Astrocyte (in vitro differentiated cells and primary cell): Measurements from ENCODE around the gene GPR42. TPM values are rescaled to one million over a fixed set of nuclear protein-coding genes. Genes with fewer than 3 reads are reported as not detected.

Experiments
- DNase-seq: peaks from one replicate; pipeline ENCODE4 v3.0.0-alpha.2; 2010; ENCODE audit warnings: low read depth
- FAIRE-seq: peaks from 2 replicates; lab custom pipeline; 2011; peaks lifted over from hg19 to GRCh38; lab: Jason Lieb, UNC
- H2AFZ ChIP-seq: 2 replicates; pipeline ENCODE4 v1.6.0; 2012; ENCODE audit warnings: low read depth, low read length, inconsistent platforms
- H3K27ac ChIP-seq: 2 replicates; pipeline ENCODE4 v1.5.1; 2011; ENCODE audit warnings: low read depth, low read length, inconsistent platforms
- H3K27me3 ChIP-seq: 2 replicates; pipeline ENCODE4 v1.6.0; 2011; ENCODE audit warnings: low read length, inconsistent platforms; ENCODE audit not compliant: insufficient read depth
- H3K36me3 ChIP-seq: 2 replicates; pipeline ENCODE4 v1.5.1; 2011; ENCODE audit warnings: low read length, inconsistent platforms; ENCODE audit not compliant: insufficient read depth
- H3K4me1 ChIP-seq: 2 replicates; pipeline ENCODE4 v1.5.1; 2011; ENCODE audit warnings: low read length, inconsistent platforms; ENCODE audit not compliant: insufficient read depth
- H3K4me2 ChIP-seq: 2 replicates; pipeline ENCODE4 v1.6.0; 2012; ENCODE audit warnings: low read length, inconsistent platforms
- H3K4me3 ChIP-seq: 2 replicates; pipeline ENCODE4 v1.5.1; 2011; ENCODE audit warnings: low read depth, mild to moderate bottlenecking, low read length, inconsistent platforms; ENCODE audit not compliant: insufficient read depth
- H3K79me2 ChIP-seq: 2 replicates; pipeline ENCODE4 v1.6.0; 2012; ENCODE audit warnings: mild to moderate bottlenecking, low read length, inconsistent platforms; ENCODE audit not compliant: insufficient read depth
- H3K9ac ChIP-seq: 2 replicates; pipeline ENCODE4 v1.6.0; 2012; ENCODE audit warnings: mild to moderate bottlenecking, low read length, inconsistent platforms
- H3K9me3 ChIP-seq: 2 replicates; pipeline ENCODE4 v1.5.1; 2012; ENCODE audit warnings: low read depth, mild to moderate bottlenecking, low read length, inconsistent platforms; ENCODE audit not compliant: insufficient read depth
- H4K20me1 ChIP-seq: 2 replicates; pipeline ENCODE4 v1.6.0; 2012; ENCODE audit warnings: low read length, inconsistent platforms; ENCODE audit not compliant: insufficient read depth
- H3K27ac Mint-ChIP-seq: one replicate; pipeline ENCODE4 v1.8.0; 2021; ENCODE audit warnings: mild to moderate bottlenecking, mixed read lengths; ENCODE audit not compliant: unreplicated experiment
- H3K27me3 Mint-ChIP-seq: one replicate; pipeline ENCODE4 v1.8.0; 2021; ENCODE audit warnings: low read depth, mixed read lengths; ENCODE audit not compliant: unreplicated experiment
- H3K36me3 Mint-ChIP-seq: one replicate; pipeline ENCODE4 v1.8.0; 2021; ENCODE audit warnings: low read depth, mixed read lengths; ENCODE audit not compliant: unreplicated experiment
- H3K4me1 Mint-ChIP-seq: one replicate; pipeline ENCODE4 v1.8.0; 2021; ENCODE audit warnings: low read depth, mixed read lengths; ENCODE audit not compliant: unreplicated experiment
- H3K4me3 Mint-ChIP-seq: one replicate; pipeline ENCODE4 v1.8.0; 2021; ENCODE audit warnings: mild to moderate bottlenecking, moderate library complexity, mixed read lengths; ENCODE audit not compliant: unreplicated experiment
- H3K9me3 Mint-ChIP-seq: one replicate; pipeline ENCODE4 v1.8.0; 2021; ENCODE audit warnings: mild to moderate bottlenecking, mixed read lengths; ENCODE audit not compliant: unreplicated experiment
- CTCF ChIP-seq: IDR thresholded peaks from 2 replicates; pipeline ENCODE4 v1.5.1; 2011; ENCODE audit warnings: low read depth, mild to moderate bottlenecking, inconsistent platforms, low read length, moderate library complexity; ENCODE audit not compliant: insufficient read depth
- EZH2 ChIP-seq: IDR thresholded peaks from 2 replicates; pipeline ENCODE4 v1.6.1; 2012; ENCODE audit warnings: mild to moderate bottlenecking, low read length, inconsistent platforms; ENCODE audit not compliant: insufficient read depth
- total RNA-seq: library from RNA; stranded (reverse); gene quantifications from 2 replicates; pipeline ENCODE4 v1.2.1, GENCODE V29; 2021

The GPR42 gene
- total RNA-seq, 1 donor from 2014 or later, result not detected

- no peak for TF ChIP-seq EZH2
- no peak for TF ChIP-seq CTCF
- H3K27ac Mint-ChIP-seq, result no peak overlapping the region
Measured at GRCh38 chr19:35348911-35349611, 21.8 kb upstream of the GPR42 start.

GRCh38 chr19:35349614-35350521 lies 21.0 kb upstream of the GPR42 start:
- Histone ChIP-seq H3K4me1 (no peaks in the 10 kb centered on the region), H4K20me1 (no peaks in the 10 kb centered on the region), H3K79me2 (no peaks in the 10 kb centered on the region), H3K27ac (no peak overlapping the region), H3K4me2 (no peak overlapping the region), H3K9ac (no peak overlapping the region), H3K36me3 (no peaks in the 10 kb centered on the region), H3K4me3 (no peak overlapping the region), H3K27me3 (peaks cover 3% of the 10 kb centered on the region), H2AFZ (no peak overlapping the region), H3K9me3 (no peaks in the 10 kb centered on the region)
- Mint-ChIP-seq H3K4me1 (peaks cover 3% of the 10 kb centered on the region), H3K9me3 (no peaks in the 10 kb centered on the region), H3K27me3 (peaks cover 51% of the 10 kb centered on the region), H3K36me3 (no peaks in the 10 kb centered on the region), H3K4me3 (no peak overlapping the region), H3K27ac (no peak overlapping the region)
- TF ChIP-seq CTCF (no peak), EZH2 (no peak)
- FAIRE-seq, result no peak
- DNase-seq, result no peak

More at GRCh38 chr19:35348911-35349611, 21.8 kb upstream of the GPR42 start:
- Histone ChIP-seq H2AFZ (no peak overlapping the region), H3K4me3 (no peak overlapping the region), H3K79me2 (no peaks in the 10 kb centered on the region), H3K9ac (no peak overlapping the region), H3K9me3 (no peaks in the 10 kb centered on the region), H3K36me3 (no peaks in the 10 kb centered on the region), H3K27me3 (peaks cover 3% of the 10 kb centered on the region), H3K4me2 (no peak overlapping the region), H4K20me1 (no peaks in the 10 kb centered on the region), H3K27ac (no peak overlapping the region), H3K4me1 (no peaks in the 10 kb centered on the region)
- FAIRE-seq, result no peak
- Mint-ChIP-seq H3K36me3 (no peaks in the 10 kb centered on the region), H3K27me3 (peaks cover 55% of the 10 kb centered on the region), H3K4me3 (no peak overlapping the region), H3K9me3 (no peaks in the 10 kb centered on the region), H3K4me1 (peaks cover 3% of the 10 kb centered on the region)
- DNase-seq, result no peak
